ENCODE measurements around the gene ECEL1. TPM values are rescaled to one million over a fixed set of nuclear protein-coding genes. Genes with fewer than 3 reads are reported as not detected.
A peak's percentile ranks its signal among the peaks of the same experiment; 100 is the strongest.

ECEL1 gene
- total and polyA plus RNA-seq, 2 experiments from 2014 or later = 6.7 to 17.5 TPM

DNA sequence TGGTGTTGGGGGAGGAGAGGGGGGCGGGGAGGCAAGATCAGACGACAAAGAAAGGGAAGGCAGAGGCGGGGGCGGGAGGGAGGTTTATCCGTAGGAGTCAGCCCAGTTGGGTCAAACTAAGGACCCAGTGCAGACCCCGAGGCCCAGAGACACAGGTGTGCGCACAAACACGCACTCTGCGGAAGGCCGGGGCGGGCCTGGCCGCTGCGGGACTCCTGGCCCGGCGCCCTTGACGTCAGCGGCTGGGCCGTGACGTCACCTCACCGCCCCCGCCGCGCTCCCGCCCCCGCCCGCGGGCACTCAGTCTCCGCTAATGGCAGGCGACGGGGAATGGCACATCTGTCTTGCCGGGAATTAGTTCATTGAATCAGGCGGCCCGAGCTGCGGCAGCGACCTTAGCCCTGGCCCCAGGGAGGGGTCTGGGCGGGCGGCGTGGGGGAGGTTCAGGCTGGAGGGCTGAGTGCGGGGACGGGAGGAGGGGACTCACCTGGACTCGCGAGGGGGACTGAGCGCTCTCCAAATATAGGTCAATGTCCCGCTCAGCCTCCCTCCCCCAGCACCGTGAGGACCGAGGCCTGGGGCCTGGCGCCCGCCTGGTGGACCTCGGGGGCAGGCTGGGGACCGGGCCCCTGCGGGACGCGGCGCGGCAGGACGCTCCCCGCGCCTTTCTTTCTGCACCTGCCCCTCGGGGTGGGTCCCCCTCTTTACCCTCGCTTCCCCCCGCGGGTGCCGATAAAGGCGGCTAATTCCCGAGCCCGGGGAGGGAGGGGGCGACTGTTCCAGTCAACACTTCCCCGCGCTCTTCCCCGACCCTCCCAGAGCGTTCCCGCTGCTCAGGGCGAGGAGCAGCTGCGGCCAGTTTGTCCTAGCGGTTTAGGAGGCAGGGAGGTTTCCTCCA, 15.5 kb upstream of the ECEL1 start:
- Histone ChIP-seq H3K9me2 (ENCODE audit: insufficient read depth) (no peaks in the 10 kb centered on the region), H3K4me3 (peak overlapping the region; percentile 72), H3F3A (replicated peaks; ENCODE audit: low read depth) (no peaks in the 10 kb centered on the region; the same call in 1 of the 2 replicates), H3K79me2 (replicated peaks; ENCODE audit: insufficient read depth) (no peaks in the 10 kb centered on the region), H4K20me1 (replicated peaks; ENCODE audit: insufficient read depth) (no peaks in the 10 kb centered on the region), H3K36me3 (ENCODE audit: insufficient read depth) (no peaks in the 10 kb centered on the region), H3K4me1 (ENCODE audit: insufficient read depth) (peaks cover 21% of the 10 kb centered on the region; the same call in 1 of the 2 replicates), H2AFZ (peak overlapping the region; percentile 90), H3K27me3 (ENCODE audit: insufficient read depth) (peaks cover 46% of the 10 kb centered on the region), H3K27ac (ENCODE audit: low read depth) (no peak overlapping the region), H3K4me2 (peak overlapping the region; percentile 93)
- TF ChIP-seq CREB1 (CRISPR knock-in tag; IDR thresholded peaks at IDR 0.05; ENCODE audit: low read depth) = peak; percentile 98
- peak; percentile 7 for TF ChIP-seq EZH2 (IDR thresholded peaks at IDR 0.05; ENCODE audit: low read depth, unreplicated experiment)
- TF ChIP-seq POLR2AphosphoS5 (IDR thresholded peaks at IDR 0.05; ENCODE audit: low read depth) = 0 out of 2 replicates have a peak, but pooled peaks have one; percentile 19
- TF ChIP-seq, protein P1, sequence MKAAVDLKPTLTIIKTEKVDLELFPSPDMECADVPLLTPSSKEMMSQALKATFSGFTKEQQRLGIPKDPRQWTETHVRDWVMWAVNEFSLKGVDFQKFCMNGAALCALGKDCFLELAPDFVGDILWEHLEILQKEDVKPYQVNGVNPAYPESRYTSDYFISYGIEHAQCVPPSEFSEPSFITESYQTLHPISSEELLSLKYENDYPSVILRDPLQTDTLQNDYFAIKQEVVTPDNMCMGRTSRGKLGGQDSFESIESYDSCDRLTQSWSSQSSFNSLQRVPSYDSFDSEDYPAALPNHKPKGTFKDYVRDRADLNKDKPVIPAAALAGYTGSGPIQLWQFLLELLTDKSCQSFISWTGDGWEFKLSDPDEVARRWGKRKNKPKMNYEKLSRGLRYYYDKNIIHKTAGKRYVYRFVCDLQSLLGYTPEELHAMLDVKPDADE (IDR thresholded peaks at IDR 0.05) = no peak
- no peak for TF ChIP-seq ZNF331 (CRISPR knock-in tag; IDR thresholded peaks at IDR 0.05; ENCODE audit: low read depth)
- TF ChIP-seq, protein P2, sequence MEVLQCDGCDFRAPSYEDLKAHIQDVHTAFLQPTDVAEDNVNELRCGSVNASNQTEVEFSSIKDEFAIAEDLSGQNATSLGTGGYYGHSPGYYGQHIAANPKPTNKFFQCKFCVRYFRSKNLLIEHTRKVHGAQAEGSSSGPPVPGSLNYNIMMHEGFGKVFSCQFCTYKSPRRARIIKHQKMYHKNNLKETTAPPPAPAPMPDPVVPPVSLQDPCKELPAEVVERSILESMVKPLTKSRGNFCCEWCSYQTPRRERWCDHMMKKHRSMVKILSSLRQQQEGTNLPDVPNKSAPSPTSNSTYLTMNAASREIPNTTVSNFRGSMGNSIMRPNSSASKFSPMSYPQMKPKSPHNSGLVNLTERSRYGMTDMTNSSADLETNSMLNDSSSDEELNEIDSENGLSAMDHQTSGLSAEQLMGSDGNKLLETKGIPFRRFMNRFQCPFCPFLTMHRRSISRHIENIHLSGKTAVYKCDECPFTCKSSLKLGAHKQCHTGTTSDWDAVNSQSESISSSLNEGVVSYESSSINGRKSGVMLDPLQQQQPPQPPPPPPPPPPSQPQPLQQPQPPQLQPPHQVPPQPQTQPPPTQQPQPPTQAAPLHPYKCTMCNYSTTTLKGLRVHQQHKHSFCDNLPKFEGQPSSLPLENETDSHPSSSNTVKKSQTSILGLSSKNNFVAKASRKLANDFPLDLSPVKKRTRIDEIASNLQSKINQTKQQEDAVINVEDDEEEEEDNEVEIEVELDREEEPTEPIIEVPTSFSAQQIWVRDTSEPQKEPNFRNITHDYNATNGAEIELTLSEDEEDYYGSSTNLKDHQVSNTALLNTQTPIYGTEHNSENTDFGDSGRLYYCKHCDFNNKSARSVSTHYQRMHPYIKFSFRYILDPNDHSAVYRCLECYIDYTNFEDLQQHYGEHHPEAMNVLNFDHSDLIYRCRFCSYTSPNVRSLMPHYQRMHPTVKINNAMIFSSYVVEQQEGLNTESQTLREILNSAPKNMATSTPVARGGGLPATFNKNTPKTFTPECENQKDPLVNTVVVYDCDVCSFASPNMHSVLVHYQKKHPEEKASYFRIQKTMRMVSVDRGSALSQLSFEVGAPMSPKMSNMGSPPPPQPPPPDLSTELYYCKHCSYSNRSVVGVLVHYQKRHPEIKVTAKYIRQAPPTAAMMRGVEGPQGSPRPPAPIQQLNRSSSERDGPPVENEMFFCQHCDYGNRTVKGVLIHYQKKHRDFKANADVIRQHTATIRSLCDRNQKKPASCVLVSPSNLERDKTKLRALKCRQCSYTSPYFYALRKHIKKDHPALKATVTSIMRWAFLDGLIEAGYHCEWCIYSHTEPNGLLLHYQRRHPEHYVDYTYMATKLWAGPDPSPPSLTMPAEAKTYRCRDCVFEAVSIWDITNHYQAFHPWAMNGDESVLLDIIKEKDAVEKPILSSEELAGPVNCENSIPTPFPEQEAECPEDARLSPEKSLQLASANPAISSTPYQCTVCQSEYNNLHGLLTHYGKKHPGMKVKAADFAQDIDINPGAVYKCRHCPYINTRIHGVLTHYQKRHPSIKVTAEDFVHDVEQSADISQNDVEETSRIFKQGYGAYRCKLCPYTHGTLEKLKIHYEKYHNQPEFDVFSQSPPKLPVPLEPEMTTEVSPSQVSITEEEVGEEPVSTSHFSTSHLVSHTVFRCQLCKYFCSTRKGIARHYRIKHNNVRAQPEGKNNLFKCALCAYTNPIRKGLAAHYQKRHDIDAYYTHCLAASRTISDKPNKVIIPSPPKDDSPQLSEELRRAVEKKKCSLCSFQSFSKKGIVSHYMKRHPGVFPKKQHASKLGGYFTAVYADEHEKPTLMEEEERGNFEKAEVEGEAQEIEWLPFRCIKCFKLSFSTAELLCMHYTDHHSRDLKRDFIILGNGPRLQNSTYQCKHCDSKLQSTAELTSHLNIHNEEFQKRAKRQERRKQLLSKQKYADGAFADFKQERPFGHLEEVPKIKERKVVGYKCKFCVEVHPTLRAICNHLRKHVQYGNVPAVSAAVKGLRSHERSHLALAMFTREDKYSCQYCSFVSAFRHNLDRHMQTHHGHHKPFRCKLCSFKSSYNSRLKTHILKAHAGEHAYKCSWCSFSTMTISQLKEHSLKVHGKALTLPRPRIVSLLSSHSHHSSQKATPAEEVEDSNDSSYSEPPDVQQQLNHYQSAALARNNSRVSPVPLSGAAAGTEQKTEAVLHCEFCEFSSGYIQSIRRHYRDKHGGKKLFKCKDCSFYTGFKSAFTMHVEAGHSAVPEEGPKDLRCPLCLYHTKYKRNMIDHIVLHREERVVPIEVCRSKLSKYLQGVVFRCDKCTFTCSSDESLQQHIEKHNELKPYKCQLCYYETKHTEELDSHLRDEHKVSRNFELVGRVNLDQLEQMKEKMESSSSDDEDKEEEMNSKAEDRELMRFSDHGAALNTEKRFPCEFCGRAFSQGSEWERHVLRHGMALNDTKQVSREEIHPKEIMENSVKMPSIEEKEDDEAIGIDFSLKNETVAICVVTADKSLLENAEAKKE (CRISPR knock-in tag; IDR thresholded peaks at IDR 0.05) = no peak
- TF ChIP-seq, protein P3, sequence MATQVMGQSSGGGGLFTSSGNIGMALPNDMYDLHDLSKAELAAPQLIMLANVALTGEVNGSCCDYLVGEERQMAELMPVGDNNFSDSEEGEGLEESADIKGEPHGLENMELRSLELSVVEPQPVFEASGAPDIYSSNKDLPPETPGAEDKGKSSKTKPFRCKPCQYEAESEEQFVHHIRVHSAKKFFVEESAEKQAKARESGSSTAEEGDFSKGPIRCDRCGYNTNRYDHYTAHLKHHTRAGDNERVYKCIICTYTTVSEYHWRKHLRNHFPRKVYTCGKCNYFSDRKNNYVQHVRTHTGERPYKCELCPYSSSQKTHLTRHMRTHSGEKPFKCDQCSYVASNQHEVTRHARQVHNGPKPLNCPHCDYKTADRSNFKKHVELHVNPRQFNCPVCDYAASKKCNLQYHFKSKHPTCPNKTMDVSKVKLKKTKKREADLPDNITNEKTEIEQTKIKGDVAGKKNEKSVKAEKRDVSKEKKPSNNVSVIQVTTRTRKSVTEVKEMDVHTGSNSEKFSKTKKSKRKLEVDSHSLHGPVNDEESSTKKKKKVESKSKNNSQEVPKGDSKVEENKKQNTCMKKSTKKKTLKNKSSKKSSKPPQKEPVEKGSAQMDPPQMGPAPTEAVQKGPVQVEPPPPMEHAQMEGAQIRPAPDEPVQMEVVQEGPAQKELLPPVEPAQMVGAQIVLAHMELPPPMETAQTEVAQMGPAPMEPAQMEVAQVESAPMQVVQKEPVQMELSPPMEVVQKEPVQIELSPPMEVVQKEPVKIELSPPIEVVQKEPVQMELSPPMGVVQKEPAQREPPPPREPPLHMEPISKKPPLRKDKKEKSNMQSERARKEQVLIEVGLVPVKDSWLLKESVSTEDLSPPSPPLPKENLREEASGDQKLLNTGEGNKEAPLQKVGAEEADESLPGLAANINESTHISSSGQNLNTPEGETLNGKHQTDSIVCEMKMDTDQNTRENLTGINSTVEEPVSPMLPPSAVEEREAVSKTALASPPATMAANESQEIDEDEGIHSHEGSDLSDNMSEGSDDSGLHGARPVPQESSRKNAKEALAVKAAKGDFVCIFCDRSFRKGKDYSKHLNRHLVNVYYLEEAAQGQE (IDR thresholded peaks at IDR 0.05; ENCODE audit: unreplicated experiment) = no peak
- TF ChIP-seq EZH2phosphoT487 (IDR thresholded peaks at IDR 0.05; ENCODE audit: unreplicated experiment) = peak; percentile 36
- H3K27ac Mint-ChIP-seq = no peak overlapping the region
- no peaks in the 10 kb centered on the region for H3K9me3 Mint-ChIP-seq
- H3K4me1 Mint-ChIP-seq = peaks cover 34% of the 10 kb centered on the region
- DNase-seq (ENCODE audit: low spot score) = peak; percentile 65
- H3K36me3 Mint-ChIP-seq (ENCODE audit: low read depth) = no peaks in the 10 kb centered on the region
- H3K4me3 Mint-ChIP-seq = peak overlapping the region; percentile 81
- peaks cover 63% of the 10 kb centered on the region for H3K27me3 Mint-ChIP-seq (ENCODE audit: insufficient read depth, low read depth, poor library complexity)
- ATAC-seq = peak; percentile 45
